ENCODE results near the gene HK3. TPM values are rescaled to one million over a fixed set of nuclear protein-coding genes. Genes with fewer than 3 reads are reported as not detected.

HK3 gene
- total RNA-seq, 4 donors from 2014 or later, result 2.6 to 6.0 (median 4.7) TPM

GRCh38 chr5:176883700-176884570, 15.2 kb downstream of the HK3 start:
- Histone ChIP-seq H3K27me3 (peaks cover 10% of the 10 kb centered on the region), H3K27ac (no peak overlapping the region), H3K4me1 (no peaks in the 10 kb centered on the region), H3K4me3 (no peak overlapping the region), H3K36me3 (no peaks in the 10 kb centered on the region), H3K9me3 (no peaks in the 10 kb centered on the region)
- DNase-seq, result no peak
- 91 to 93% methylated on average over 2 to 17 of the region's 17 CpGs for WGBS, 2 donors (ENCODE audit: low coverage in 1 of 2)
- in situ Hi-C loops (cut with MboI; ENCODE audit: low pct_ligation_motif_present in 1 of 4, low pct_unique_long_range_greater_than_20kb in 1 of 4, low sequenced_read_pairs in 3 of 4), result no loop called here
- intact Hi-C loops (cut with DNase I; ENCODE audit: low total_unique reads), result no loop called here
- TF ChIP-seq POLR2AphosphoS5 (IDR thresholded peaks at IDR 0.05), result no peak
- TF ChIP-seq EP300 (IDR thresholded peaks at IDR 0.05; ENCODE audit: low read depth), result no peak
- no peak for TF ChIP-seq POLR2A (IDR thresholded peaks at IDR 0.05)
- no peak for TF ChIP-seq CTCF (IDR thresholded peaks at IDR 0.05)

GRCh38 chr5:176882567-176882903, 16.6 kb downstream of the HK3 start:
- TF ChIP-seq POLR2AphosphoS5 (IDR thresholded peaks at IDR 0.05) (no peak), EP300 (IDR thresholded peaks at IDR 0.05; ENCODE audit: low read depth) (no peak), CTCF (IDR thresholded peaks at IDR 0.05) (no peak), POLR2A (IDR thresholded peaks at IDR 0.05) (no peak)
- WGBS, 2 donors (ENCODE audit: low coverage in 1 of 2), result 41 to 45% methylated on average over 4 to 6 of the region's 6 CpGs
- no peaks in the 10 kb centered on the region for H3K4me1 ChIP-seq
- no peaks in the 10 kb centered on the region for H3K36me3 ChIP-seq
- DNase-seq, result no peak
- in situ Hi-C loops (cut with MboI; ENCODE audit: low pct_ligation_motif_present in 1 of 4, low pct_unique_long_range_greater_than_20kb in 1 of 4, low sequenced_read_pairs in 3 of 4), result no loop called here
- intact Hi-C loops (cut with DNase I; ENCODE audit: low total_unique reads), result no loop called here
- peaks cover 22% of the 10 kb centered on the region for H3K27me3 ChIP-seq
- no peaks in the 10 kb centered on the region for H3K9me3 ChIP-seq
- H3K27ac ChIP-seq, result no peak overlapping the region
- no peak overlapping the region for H3K4me3 ChIP-seq

DNA sequence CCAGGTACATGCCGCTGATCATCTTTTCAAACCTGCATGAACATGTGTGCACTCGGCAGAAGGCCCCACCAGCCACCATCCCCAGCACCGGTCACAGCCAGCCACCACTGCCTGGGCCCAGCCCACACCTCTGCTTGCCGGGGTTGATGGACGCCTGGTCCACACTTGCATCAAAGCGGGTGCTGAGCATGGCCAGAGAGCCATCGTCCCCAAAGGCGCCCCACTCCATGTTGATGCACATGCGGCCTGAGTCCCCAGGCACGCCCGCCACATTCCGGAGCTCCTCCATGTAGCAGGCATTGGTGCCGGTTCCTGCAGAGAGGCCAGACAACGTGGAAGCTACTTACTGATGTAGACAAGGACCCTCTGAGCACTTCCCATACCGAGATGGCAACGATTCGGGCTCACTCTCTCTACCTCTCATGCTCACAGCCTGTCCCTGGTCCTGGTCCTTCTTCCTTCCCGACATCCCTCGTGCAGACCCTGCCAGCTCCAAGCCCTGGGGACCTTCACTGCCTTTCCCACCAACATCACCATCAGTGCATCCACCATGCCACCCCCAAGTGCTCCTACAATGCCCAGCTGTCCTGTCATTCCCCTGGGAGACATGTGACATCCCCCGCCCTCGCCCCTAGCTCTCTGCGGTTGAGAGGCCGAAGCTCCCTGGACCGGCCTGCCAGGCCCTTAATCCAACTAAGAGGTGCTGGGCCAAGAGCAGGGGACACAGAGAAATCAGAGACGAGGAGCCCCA, 17.2 kb downstream of the HK3 start:
- 71 to 82% methylated on average over 7 to 25 of the region's 25 CpGs for WGBS, 2 donors (ENCODE audit: low coverage in 1 of 2)

More for the DNA sequence above, 17.2 kb downstream of the HK3 start:
- H3K36me3 ChIP-seq, result no peaks in the 10 kb centered on the region
- peaks cover 27% of the 10 kb centered on the region for H3K27me3 ChIP-seq
- no peak overlapping the region for H3K4me3 ChIP-seq
- no peaks in the 10 kb centered on the region for H3K9me3 ChIP-seq
- TF ChIP-seq POLR2A (IDR thresholded peaks at IDR 0.05), result no peak
- TF ChIP-seq CTCF (IDR thresholded peaks at IDR 0.05), result no peak
- no peak for TF ChIP-seq EP300 (IDR thresholded peaks at IDR 0.05; ENCODE audit: low read depth)
- no peak for TF ChIP-seq POLR2AphosphoS5 (IDR thresholded peaks at IDR 0.05)
- in situ Hi-C loops (cut with MboI; ENCODE audit: low pct_ligation_motif_present in 1 of 4, low pct_unique_long_range_greater_than_20kb in 1 of 4, low sequenced_read_pairs in 3 of 4), result no loop called here
- no peak for DNase-seq
- intact Hi-C loops (cut with DNase I; ENCODE audit: low total_unique reads), result no loop called here
- no peak overlapping the region for H3K27ac ChIP-seq
- no peaks in the 10 kb centered on the region for H3K4me1 ChIP-seq

Data from transverse colon (tissue), 4 donors.